GM21786 (cell line): ENCODE data around the gene QPCT.
"Not testable (repeated sequence)": the region's sequence is repeated elsewhere in the genome, so short reads cannot be mapped to it uniquely, and the experiment has no call there.

ENCODE experiments used
- ATAC-seq: cut with Tn5 transposase; IDR thresholded peaks from one replicate; pipeline ENCODE4 v1.9.1; 2021; ENCODE audit not compliant: unreplicated experiment

Gene QPCT

GRCh38 chr2:37389989-37390765 is 45.7 kb downstream of the QPCT start:
- ATAC-seq, result peak; percentile 97

GRCh38 chr2:37390777-37391176 is 46.3 kb downstream of the QPCT start:
- ATAC-seq, result no peak

DNA sequence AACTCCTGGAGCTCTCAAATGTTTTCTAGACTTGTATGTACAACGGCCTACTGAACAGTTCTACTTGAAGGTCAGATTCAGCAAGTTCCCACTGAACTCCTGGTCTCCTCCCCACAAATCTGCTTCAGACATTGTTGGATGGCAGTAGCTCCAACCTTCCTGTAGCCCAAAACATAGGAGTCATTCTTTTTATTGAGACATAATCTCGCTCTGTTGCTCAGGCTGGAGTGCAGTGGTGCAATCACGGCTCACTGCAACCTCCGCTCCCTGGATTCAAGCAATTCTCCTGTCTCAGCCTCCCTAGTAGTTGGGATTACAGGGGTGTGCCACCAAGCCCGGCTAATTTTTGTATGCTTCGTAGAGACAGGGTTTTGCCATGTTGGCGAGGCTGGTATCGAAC is 47.3 kb downstream of the QPCT start:
- no peak for ATAC-seq

DNA sequence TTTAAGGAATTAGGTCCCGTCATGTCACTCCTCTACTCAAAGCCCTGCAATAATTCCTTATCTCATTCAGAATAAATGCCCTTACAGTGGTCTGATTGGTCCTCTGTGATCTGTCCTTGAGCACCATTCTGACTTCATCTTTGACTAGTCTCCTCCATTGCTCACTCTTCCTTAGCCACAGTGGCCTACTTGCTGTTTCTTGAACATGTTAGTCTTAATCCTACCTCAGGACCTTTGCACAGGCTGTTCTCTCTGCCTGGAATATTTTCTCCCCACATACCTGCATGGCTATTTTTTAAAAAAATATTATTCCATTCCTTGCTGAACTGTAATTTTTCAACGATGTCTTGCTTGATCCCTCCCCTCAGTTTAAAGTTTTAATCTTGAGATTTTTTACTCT is 48.0 kb downstream of the QPCT start:
- ATAC-seq, result no peak

DNA sequence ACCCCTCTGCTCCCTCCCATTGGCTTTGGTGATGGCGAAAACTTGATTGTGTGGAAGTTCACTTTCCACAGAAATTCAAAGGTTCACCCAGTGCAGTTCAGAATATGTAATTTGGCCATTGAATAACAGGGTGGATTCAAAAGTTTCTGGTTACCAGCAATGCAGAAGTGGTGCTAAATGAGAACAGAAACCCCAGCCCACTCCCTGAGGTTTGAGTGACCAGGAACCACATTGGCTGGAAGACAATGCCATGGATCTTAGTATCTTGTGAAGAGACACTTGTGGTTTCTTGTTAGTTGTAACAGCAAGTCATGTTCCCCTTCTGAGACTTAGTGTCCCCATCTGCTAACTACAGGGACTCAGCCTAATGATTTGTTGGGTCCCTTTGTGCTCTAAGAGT is 49.8 kb downstream of the QPCT start:
- ATAC-seq, result no peak

GRCh38 chr2:37394796-37395555 is 50.5 kb downstream of the QPCT start:
- ATAC-seq, result no peak

GRCh38 chr2:37396890-37397565 is 52.6 kb downstream of the QPCT start:
- ATAC-seq, result no peak

DNA sequence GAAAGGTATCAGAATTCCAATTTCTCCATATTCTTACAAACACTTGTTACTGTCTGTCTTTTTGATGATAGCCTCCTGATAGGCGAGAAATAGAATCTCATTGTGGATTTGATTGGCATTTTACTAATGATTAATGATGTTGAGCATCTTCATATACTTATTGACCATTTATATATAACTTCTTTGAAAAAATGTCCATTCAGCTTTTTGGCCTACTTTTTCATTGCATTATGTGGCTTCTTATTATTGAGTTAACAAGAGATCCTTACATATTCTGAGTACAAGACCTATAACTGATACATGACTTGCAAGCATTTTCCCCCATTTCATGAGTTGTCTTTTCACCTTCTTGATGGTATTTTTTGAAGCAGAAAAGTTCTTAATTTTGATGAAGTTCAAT is 54.6 kb downstream of the QPCT start:
- ATAC-seq, result no peak

GRCh38 chr2:37400041-37400440 is 55.6 kb downstream of the QPCT start:
- ATAC-seq, result no peak

DNA sequence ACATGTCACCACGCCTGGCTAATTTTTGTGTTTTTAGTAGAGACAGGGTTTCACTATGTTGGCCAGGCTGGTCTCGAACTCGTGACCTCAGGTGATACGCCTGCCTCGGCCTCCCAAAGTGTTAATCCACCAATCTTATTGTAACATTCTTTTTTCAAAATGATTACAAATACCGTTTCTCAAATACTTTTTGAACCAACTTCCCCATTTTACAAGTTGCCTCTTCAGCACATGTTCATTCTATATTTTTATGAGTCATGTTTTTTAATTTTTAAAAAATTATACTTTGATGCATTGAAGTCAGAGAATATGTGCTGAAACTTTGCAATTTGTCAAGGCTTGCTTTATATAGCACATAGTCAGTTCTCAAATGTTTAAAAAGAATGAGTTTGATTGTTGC is 58.2 kb downstream of the QPCT start:
- ATAC-seq, result no peak

DNA sequence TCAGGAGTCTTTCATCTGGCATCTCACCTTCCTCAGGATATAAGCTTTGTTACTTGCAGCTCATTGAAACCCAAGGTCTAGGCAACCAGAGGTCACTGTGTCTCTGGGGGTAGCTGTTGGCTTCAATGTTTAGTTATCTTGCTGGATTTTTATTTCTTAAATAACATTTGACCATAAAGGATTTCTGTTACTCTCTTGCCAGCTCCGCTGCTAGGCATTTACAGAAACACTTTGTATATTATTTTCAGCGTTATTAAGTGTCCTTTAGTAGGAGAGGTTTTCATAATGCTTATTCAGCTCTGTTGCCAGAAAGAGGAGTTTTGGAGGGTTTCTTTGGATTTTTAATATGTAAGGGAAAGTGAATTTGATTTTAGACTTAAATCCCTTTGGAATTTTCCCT is 61.4 kb downstream of the QPCT start:
- ATAC-seq, result no peak

DNA sequence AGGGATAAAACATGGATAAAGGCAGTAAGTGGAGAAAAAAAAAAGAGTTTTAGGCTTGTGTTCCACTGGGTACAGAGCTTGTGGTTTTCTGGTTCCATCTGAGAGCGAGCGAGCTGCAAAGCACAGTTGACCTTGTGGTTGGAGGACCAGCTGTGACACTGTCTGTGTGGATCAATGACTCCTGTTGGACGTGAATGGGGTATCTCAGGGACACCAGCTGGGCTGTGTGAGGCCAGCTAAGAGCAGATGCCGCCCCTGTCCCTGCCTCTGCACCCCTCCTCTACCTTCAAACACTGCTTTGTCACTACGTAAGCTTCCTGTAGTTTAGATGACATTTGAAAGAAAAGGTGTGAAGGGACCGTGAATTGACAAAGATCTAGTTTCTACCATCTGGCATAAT is 67.8 kb downstream of the QPCT start:
- ATAC-seq, result no peak

DNA sequence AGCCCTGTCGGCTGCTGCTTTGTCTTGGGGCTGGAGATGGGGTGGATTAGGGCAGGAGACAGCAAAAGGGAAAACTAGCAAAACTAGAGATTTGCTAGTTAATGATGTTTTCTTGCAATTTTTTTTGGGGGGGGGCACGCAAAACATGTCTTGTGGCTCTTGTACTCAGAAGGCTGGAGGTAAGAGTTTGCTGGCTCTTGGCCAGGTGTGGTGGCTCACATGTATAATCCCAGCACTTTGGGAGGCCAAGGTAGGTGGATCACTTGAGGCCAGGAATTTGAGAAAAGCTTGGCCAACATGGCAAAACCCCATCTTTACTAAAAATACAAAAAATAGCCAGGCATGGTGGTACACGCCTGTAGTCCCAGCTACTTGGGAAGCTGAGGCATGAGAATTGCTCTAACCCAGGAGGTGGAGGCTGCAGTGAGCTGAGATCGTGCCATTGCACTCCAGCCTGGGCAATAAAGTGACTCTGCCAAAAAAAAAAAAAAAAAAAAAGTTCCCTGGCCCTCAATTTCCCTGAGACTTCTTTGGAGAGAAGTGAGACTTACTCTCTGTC is 69.6 kb downstream of the QPCT start:
- not testable (repeated sequence) for ATAC-seq

- peak; percentile 52 for ATAC-seq
Observed at GRCh38 chr2:37414470-37414949, 70.1 kb downstream of the QPCT start.

GRCh38 chr2:37415128-37415820 is 70.8 kb downstream of the QPCT start:
- ATAC-seq, result no peak

DNA sequence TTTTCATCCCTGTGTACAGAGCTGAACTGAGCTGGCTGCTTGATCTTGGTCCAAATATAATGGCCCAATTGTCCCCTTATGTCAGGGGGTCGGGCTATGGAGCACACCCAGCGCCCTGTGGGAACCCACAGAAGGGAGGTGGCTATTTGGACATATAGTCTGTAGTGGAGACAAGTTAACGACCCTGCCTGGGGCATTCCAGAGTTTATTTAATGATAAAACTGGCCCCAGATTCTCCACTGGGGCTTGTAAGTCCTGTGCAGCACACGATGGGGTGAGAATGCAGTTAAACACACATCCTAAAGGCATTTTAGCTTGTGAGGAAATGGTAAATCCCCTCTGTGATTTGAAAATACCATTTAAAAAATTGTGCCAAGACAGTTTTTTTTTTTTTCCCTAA is 72.9 kb downstream of the QPCT start:
- no peak for ATAC-seq

DNA sequence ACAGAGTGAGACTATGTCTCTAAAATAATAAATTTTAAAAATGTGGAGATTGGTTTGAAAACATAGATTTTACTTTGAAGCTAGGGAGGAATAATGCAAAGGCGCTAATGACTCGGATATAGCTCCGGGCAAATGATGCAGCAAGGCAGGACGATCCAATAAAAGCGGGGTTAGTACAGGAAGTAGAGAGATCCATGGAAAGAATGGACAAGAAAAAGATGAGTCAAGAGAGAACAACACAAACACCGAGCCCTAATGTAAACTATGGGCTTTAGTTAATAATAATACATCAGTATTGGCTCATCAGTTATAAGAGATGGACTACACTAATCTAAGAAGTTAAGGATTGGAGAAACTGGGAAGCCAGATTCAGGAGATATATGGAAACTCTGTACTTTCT is 74.5 kb downstream of the QPCT start:
- no peak for ATAC-seq

DNA sequence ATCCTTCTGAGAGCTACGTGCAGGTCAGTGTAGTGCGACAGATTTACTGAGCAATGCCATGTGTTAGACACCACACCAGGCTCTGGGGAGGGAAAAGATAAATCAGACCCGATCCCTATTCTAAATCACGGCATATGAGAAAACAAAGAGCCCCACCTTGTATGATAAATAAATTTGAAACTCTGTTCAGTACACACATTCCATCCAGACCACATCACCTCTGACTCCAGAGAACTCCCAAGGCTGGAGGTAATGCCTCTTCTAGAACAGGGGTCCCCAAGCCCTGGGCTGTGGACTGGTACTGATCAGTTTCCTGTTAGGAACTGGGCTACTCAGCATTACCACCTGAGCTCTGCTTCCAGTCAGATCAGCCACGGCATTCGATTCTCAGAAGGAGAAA is 77.3 kb downstream of the QPCT start:
- no peak for ATAC-seq

DNA sequence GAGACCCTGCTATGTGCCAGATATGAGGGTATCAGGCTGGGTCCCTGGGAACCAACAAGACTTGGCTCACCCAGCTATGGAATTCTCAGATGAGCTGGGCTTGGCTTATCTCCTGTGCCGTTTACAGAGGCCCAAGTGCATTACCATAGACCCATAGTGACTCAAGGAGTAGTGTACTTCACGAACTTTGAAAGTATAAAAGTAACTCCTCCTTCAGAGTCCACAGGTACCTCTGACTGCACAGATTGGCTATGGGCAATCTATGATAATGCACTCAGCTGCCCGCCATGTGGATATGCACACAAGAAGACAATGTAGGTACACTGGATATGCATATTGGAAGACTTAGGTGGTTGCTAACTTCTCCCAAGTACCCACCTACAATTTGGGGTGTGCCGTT is 78.4 kb downstream of the QPCT start:
- ATAC-seq, result no peak
